ENCODE results near the gene RBCK1. TPM values are rescaled to one million over a fixed set of nuclear protein-coding genes. Genes with fewer than 3 reads are reported as not detected.

Gene RBCK1
- total RNA-seq, 4 donors from 2014 or later: 57.9 to 86.3 (median 64.6) TPM

- no peak for DNase-seq
- H3K9me3 ChIP-seq: no peaks in the 10 kb centered on the region
- TF ChIP-seq CTCF (IDR thresholded peaks at IDR 0.05) (no peak), POLR2A (IDR thresholded peaks at IDR 0.05) (no peak)
- no peak overlapping the region for H3K27ac ChIP-seq
- H3K4me3 ChIP-seq: no peak overlapping the region
- no peaks in the 10 kb centered on the region for H3K36me3 ChIP-seq
- H3K4me1 ChIP-seq: no peaks in the 10 kb centered on the region
- intact Hi-C loops (cut with DNase I; ENCODE audit: low total_unique reads): no loop called here
- no peaks in the 10 kb centered on the region for H3K27me3 ChIP-seq
Observed at GRCh38 chr20:426566-426965, 18.5 kb downstream of the RBCK1 start.

- H3K4me1 ChIP-seq: no peaks in the 10 kb centered on the region
- no peak overlapping the region for H3K4me3 ChIP-seq
- no peak for DNase-seq
- no peak for TF ChIP-seq POLR2A (IDR thresholded peaks at IDR 0.05)
- TF ChIP-seq CTCF (IDR thresholded peaks at IDR 0.05): no peak
- no peaks in the 10 kb centered on the region for H3K36me3 ChIP-seq
- no peaks in the 10 kb centered on the region for H3K27me3 ChIP-seq
- intact Hi-C loops (cut with DNase I; ENCODE audit: low total_unique reads): no loop called here
- H3K9me3 ChIP-seq: no peaks in the 10 kb centered on the region
- no peak overlapping the region for H3K27ac ChIP-seq
Observed at GRCh38 chr20:427401-427800, 19.3 kb downstream of the RBCK1 start.

GRCh38 chr20:427849-428657 lies 20.0 kb downstream of the RBCK1 start:
- TF ChIP-seq CTCF (IDR thresholded peaks at IDR 0.05): no peak
- TF ChIP-seq POLR2A (IDR thresholded peaks at IDR 0.05): no peak
- Histone ChIP-seq H3K9me3 (no peaks in the 10 kb centered on the region), H3K4me1 (no peaks in the 10 kb centered on the region), H3K27ac (no peak overlapping the region), H3K4me3 (no peak overlapping the region), H3K27me3 (no peaks in the 10 kb centered on the region), H3K36me3 (no peaks in the 10 kb centered on the region)
- DNase-seq: no peak
- intact Hi-C loops (cut with DNase I; ENCODE audit: low total_unique reads): no loop called here

GRCh38 chr20:428658-429200 lies 20.6 kb downstream of the RBCK1 start:
- no peak overlapping the region for H3K4me3 ChIP-seq
- no peak for TF ChIP-seq CTCF (IDR thresholded peaks at IDR 0.05)
- no peaks in the 10 kb centered on the region for H3K36me3 ChIP-seq
- H3K27ac ChIP-seq: no peak overlapping the region
- no peaks in the 10 kb centered on the region for H3K4me1 ChIP-seq
- H3K27me3 ChIP-seq: no peaks in the 10 kb centered on the region
- no peaks in the 10 kb centered on the region for H3K9me3 ChIP-seq
- intact Hi-C loops (cut with DNase I; ENCODE audit: low total_unique reads): no loop called here
- no peak for DNase-seq
